Bronchial epithelial cell (primary cell): ENCODE measurements around the gene S100PBP. TPM values are rescaled to one million over a fixed set of nuclear protein-coding genes. Genes with fewer than 3 reads are reported as not detected.

ENCODE experiments used
- DNase-seq: peaks from one replicate; pipeline ENCODE4 v3.0.0-alpha.2; 2010; ENCODE audit warnings: low read depth
- FAIRE-seq: peaks from 2 replicates; lab custom pipeline; 2011; peaks lifted over from hg19 to GRCh38; lab: Jason Lieb, UNC
- H3K27me3 ChIP-seq: 2 replicates; pipeline ENCODE4 v1.5.1; 2011; ENCODE audit warnings: low read length; ENCODE audit not compliant: control insufficient read depth, insufficient read depth
- H3K36me3 ChIP-seq: 2 replicates; pipeline ENCODE4 v1.5.1; 2011; ENCODE audit warnings: low read length; ENCODE audit not compliant: control insufficient read depth, insufficient read depth
- H3K4me3 ChIP-seq: 2 replicates; pipeline ENCODE4 v1.5.1; 2011; ENCODE audit warnings: mild to moderate bottlenecking, low read depth, low read length, control low read depth
- total RNA-seq: library from RNA; depleted of rRNA; stranded (reverse); fragments of >200 nt; gene quantifications from 2 replicates; pipeline ENCODE4 v1.2.1, GENCODE V29; 2014
- TF ChIP-seq, protein P1 (sequence below): IDR thresholded peaks from 2 replicates; pipeline ENCODE4 v1.5.1; 2011; ENCODE audit warnings: mild to moderate bottlenecking, moderate library complexity, low read length, control low read depth, inconsistent platforms; ENCODE audit not compliant: insufficient read depth, severe bottlenecking

S100PBP gene
- total RNA-seq, 1 donor from 2014 or later: 20.5 TPM

DNA sequence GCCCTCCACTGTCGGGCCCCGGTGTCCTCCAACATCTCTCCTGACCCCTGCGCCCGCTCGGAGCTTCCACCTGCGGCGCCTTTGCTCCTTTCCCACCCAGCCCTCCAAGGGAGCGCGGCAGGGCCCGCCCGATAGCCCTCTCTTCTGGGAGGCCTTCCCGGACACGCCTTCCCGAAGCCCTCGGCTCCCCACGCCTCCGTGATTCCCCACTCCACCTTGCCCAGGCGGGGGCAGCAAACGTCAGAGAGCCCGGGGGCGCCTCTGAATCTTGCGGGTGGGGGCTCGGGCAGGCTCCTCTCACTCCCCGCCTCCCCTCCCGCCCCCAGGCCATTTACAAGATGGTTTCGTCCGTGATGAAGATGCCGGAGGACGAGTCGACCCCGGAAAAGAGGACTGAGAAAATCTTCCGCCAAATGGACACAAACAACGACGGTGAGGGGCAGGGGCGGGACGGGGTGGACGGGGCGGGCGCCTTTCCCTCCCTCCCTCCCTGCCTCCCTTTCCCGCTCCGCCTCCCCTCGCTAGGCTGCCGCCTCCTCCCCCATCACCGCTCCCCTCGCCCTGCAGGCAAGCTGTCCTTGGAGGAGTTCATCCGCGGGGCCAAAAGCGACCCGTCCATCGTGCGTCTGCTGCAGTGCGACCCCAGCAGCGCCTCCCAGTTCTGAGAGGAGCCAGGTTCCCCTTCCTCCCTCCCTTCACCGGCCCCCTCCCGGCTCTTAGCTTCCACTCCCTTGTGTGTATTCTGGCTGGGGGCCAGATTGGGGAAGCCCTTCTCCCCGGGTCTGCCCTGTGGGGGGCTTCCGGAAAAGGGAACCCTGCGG, 76.0 kb downstream of the S100PBP start:
- TF ChIP-seq, protein P1, sequence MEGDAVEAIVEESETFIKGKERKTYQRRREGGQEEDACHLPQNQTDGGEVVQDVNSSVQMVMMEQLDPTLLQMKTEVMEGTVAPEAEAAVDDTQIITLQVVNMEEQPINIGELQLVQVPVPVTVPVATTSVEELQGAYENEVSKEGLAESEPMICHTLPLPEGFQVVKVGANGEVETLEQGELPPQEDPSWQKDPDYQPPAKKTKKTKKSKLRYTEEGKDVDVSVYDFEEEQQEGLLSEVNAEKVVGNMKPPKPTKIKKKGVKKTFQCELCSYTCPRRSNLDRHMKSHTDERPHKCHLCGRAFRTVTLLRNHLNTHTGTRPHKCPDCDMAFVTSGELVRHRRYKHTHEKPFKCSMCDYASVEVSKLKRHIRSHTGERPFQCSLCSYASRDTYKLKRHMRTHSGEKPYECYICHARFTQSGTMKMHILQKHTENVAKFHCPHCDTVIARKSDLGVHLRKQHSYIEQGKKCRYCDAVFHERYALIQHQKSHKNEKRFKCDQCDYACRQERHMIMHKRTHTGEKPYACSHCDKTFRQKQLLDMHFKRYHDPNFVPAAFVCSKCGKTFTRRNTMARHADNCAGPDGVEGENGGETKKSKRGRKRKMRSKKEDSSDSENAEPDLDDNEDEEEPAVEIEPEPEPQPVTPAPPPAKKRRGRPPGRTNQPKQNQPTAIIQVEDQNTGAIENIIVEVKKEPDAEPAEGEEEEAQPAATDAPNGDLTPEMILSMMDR: peak; percentile 23
- FAIRE-seq (no peak), DNase-seq (no peak)
- Histone ChIP-seq H3K4me3 (peak overlapping the region; percentile 29), H3K36me3 (peaks cover 7% of the 10 kb centered on the region), H3K27me3 (peaks cover 2% of the 10 kb centered on the region)

DNA sequence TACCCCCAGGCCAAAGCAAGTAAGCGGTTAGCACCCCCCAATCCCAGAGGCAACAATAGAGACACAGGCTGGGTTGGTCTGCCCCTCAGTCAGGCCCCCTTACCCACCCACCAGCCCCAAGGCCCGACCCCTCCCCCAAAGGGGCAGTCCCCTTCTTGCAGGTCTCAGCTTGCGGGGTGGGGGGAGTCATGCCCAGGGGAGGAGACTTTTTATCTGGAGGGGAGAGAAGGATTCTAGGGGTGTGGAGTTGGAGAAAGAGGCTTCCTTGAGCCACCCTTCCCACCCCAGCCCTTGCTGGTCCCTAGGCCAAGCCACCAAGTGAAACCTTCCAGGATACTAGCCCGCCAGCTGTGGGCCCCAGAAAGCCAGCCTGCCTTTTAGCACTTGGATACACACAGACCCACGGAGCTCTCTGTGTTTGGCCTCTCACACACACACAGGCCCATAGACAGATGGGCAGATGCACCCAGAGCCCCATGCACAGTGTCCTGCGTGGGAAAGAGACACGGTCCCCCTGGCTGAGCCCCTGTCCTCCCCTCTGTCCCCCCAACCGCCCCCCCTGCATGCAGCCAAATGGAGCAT, 76.7 kb downstream of the S100PBP start:
- TF ChIP-seq, protein P1: no peak
- FAIRE-seq (no peak), DNase-seq (no peak)
- H3K4me3 ChIP-seq: no peak overlapping the region
- H3K36me3 ChIP-seq: peaks cover 7% of the 10 kb centered on the region
- H3K27me3 ChIP-seq: peaks cover 2% of the 10 kb centered on the region

DNA sequence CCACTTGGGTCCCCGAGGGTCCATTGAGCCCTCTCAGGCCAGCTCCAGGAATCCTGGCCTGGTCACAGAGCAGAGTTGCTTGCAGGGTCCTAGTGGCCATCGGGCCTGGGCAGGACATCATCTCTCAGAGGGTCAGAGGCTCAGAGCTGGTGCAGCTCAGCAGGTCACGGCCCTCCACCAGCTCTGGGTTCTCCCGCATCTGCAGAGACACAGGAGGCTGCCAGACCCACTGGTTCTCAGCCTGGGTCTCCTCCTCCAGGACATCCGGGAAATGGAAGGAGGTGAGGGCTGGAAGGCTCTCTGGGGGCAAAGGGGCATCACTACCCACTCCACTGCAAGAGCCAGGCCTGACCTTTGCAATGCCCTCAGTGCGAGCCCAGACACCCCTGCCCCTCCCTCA, 77.2 kb downstream of the S100PBP start:
- TF ChIP-seq, protein P1: no peak
- Histone ChIP-seq H3K4me3 (no peak overlapping the region), H3K36me3 (peaks cover 7% of the 10 kb centered on the region), H3K27me3 (peaks cover 2% of the 10 kb centered on the region)
- FAIRE-seq (no peak), DNase-seq (no peak)

DNA sequence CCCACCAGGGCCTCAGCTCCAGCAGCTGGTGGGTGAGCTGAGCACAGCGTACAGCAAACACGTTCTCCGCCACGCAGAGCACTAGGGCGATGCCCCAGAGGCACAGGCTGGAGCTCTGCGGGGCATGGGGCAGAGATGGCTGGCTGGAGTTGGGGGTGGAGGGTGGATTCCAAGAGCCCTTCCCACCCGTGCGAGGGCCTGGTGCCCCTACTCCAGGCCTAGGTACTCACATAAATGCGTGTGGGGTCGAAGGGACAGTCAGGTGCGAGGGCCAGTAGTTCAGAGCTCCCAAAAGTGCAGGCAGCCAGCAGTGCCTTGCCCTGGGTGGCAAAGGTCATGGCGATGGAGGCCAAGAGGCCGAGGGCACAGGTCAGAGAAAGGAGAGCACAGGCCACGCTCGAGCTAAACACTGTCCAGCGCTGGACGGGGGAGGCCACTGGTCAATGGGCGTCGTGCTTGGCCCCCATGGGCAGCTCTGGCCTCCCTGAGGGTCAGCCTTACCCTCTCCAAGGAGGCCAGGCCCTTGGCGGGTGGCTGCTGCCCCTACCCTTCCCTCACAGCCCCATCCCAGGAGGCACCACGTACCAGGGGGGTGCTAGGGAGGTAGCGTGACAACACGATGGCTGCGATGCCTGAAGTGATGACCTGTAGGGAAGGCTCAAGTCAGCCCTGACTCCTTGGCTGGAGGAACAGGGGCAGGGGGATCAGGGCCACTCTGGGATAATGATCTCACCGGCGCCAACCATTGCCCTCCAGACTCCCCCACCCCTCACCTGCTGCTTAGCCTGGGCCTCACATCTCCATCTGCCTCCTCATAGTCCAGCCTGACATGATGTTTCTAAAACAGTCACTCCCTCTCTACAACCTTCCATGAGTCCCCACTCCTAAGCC, 78.1 kb downstream of the S100PBP start:
- Histone ChIP-seq H3K36me3 (peaks cover 7% of the 10 kb centered on the region), H3K4me3 (no peak overlapping the region), H3K27me3 (peaks cover 2% of the 10 kb centered on the region)
- TF ChIP-seq, protein P1: no peak
- FAIRE-seq (no peak), DNase-seq (no peak)

DNA sequence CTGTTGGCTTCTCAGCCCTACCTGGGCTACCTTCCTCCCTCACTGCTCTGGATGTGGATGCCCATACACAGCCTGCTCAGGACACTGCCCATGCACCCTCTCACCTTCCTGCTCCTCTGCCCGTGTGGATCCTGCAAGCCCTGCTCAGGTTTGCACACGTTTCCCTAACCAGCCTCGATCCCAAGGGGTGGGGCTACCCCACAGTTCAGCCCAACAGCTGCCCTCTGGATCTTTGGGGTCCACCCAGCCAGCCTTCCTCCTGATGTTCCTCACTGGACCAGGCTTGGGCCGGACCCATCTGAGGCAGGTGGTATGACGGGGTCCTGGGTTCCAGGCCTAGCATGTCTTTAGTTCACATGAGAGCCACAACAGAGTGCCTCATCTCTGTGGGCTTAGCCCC, 79.0 kb downstream of the S100PBP start:
- peaks cover 7% of the 10 kb centered on the region for H3K36me3 ChIP-seq
- no peak overlapping the region for H3K4me3 ChIP-seq
- FAIRE-seq (peak; percentile 23), DNase-seq (no peak)
- TF ChIP-seq, protein P1: no peak
- H3K27me3 ChIP-seq: peaks cover 2% of the 10 kb centered on the region
